Left renal cortex interstitium (tissue), 4 donors: ENCODE results near the gene CENPM. TPM values are rescaled to one million over a fixed set of nuclear protein-coding genes. Genes with fewer than 3 reads are reported as not detected.

Experiments used
- DNase-seq, 4 donors: peaks; one replicate each; pipeline ENCODE4 v3.0.0-alpha.2; 2013; ENCODE audit warnings: low read depth in 4 of 4, low spot score in 2 of 4, missing footprints in 1 of 4
- polyA plus RNA-seq, 4 donors: library from polyadenylated mRNA; unstranded; fragments of 120-200 nt; gene quantifications; one replicate each; pipeline ENCODE4 v1.2.1, GENCODE V29; 2013; ENCODE audit not compliant: insufficient read length in 4 of 4

Gene CENPM
- polyA plus RNA-seq, 4 donors: 11.0 to 21.0 (median 16.9) TPM

DNA sequence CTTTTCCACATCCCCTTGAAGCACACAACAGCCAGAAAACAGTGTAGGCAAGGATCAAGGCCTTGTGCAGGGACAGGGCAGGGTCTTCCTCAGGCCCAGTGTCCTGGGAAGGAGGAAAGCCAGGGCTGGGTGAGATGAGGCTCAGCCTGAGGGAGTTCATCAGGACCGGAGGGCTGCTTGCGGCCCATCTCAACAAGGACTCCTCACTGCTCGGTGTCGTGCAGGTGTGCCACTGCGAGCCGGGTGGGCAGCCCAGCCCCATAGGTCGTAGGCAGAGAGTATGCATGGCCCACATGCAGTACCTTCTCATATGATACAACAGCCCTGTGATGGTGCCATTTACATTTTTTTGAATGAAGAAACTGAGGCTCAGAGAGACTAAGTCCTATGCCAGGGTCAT, 44.9 kb downstream of the CENPM start:
- no peak for DNase-seq

DNA sequence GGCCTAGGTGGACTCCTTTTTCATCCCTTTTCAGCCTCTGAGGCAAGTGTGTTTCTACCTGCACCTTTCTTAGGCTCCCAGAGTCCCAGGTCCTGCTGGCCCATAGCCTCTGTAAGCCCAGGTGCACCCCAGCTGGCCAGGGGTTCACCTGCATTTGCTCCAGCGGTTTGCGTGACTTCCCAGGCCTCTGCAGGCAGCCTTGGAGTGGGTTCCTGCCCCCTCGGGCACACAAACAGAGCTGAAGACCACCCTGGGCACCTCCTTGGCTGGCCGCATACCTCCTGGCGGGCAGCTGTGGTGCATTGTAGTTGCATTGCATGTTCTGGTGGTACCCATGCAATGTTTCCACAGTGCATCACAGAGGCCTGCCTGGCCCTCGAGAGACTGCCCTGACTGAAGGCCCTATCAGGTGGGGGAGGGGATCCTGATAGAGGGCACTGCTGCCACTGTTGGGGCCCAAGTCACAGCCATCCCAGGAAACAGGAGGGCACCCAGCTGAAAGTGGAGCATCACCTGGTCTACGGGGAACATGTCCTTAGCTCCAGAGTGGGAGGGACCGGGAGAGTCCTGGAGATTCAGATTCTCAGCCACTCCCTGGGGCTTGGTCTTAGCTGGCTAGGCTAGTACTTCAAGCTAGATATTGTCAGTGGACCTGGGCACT, 46.2 kb downstream of the CENPM start:
- no peak for DNase-seq

GRCh38 chr22:41899992-41900651, 46.8 kb downstream of the CENPM start:
- no peak for DNase-seq

GRCh38 chr22:41899110-41899509, 47.8 kb downstream of the CENPM start:
- DNase-seq: no peak

DNA sequence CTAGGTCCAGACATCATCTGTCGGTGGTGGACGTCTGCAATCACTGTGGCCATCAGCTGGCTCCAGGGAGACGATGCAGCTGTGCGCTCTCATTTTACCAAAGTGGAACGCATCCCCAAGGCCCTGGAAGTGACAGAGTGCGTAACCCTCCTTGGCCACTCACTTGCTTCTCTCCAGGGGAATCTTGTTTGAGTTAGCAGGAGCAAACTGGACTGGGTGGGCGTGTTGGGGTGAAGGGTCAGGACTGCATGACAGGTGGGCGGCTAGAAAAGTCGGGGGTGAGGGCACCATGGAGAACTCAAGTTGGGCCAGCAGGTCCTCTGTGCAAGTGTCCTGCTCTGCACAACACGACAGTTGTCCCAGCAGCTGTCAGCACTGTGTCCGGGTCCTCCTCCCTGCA, 48.3 kb downstream of the CENPM start:
- no peak for DNase-seq

- DNase-seq: no peak
Observed at GRCh38 chr22:41893591-41894375, 53.2 kb downstream of the CENPM start.

- DNase-seq: no peak
Observed at GRCh38 chr22:41892721-41893120, 54.2 kb downstream of the CENPM start.

DNA sequence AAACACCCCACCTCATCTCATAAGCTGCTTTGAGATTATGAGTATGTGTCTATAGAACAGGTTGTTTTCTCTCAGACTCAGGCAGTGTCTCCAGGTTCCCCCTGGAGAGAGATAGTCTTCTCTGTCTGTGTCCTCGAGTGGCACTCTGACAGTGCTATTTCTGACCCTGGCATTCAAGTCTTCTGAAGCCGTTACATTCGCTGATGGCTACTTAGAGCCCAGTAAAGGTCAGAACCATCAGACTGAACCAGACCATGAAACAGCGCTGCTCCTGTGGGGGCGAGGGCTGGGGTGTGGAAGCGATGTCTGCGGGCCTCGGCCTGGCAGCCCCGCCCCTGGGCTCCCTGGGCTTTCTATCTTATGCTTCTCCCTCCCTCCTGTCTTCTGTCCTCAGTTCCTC, 55.5 kb downstream of the CENPM start:
- DNase-seq: no peak

Other genes with a start within 250 kb of the CENPM start
- gene MEI1, start 247.6 kb downstream of the CENPM start, polyA plus RNA-seq: 1 to 10 TPM; 2.9 to 3.4 (median 3.3) TPM
- gene CCDC134, start 146.5 kb downstream of the CENPM start, polyA plus RNA-seq: 10 to 100 TPM in 2 of 4 donors, 1 to 10 TPM in 2; 7.8 to 10.8 (median 9.8) TPM
- gene SREBF2, start 114.0 kb downstream of the CENPM start, polyA plus RNA-seq: 100 to 1,000 TPM in 1 of 4 donors, 10 to 100 TPM in 3; 86.4 to 106 (median 92.7) TPM
- gene SHISA8, start 32.1 kb downstream of the CENPM start, polyA plus RNA-seq: 1 to 10 TPM in 2 of 4 donors, under 1 TPM in 2; 0.28 to 1.9 (median 0.93) TPM
- 1 to 10 TPM in 3 of 4 donors, under 1 TPM in 1; 0.82 to 3.9 (median 2.6) TPM for gene TNFRSF13C, start 20.3 kb downstream of the CENPM start, polyA plus RNA-seq
- gene SEPTIN3, start 22.3 kb upstream of the CENPM start, polyA plus RNA-seq: 1 to 10 TPM; 6.1 to 7.8 (median 7.1) TPM
- 1 to 10 TPM; 3.2 to 8.0 (median 5.3) TPM for gene WBP2NL, start 51.6 kb upstream of the CENPM start, polyA plus RNA-seq
- gene NAGA, start 123.7 kb upstream of the CENPM start, polyA plus RNA-seq: 10 to 100 TPM; 24.9 to 32.5 (median 27.8) TPM
- 10 to 100 TPM in 3 of 4 donors, 1 to 10 TPM in 1; 9.4 to 14.7 (median 11.4) TPM for gene PHETA2, start 127.1 kb upstream of the CENPM start, polyA plus RNA-seq
- gene SMDT1, start 132.5 kb upstream of the CENPM start, polyA plus RNA-seq: 100 to 1,000 TPM in 3 of 4 donors, 10 to 100 TPM in 1; 85.4 to 115 (median 110) TPM
- gene NDUFA6, start 143.6 kb upstream of the CENPM start, polyA plus RNA-seq: 100 to 1,000 TPM in 3 of 4 donors, 10 to 100 TPM in 1; 97.2 to 122 (median 115) TPM
- gene CYP2D6, start 183.7 kb upstream of the CENPM start, polyA plus RNA-seq: 10 to 100 TPM in 1 of 4 donors, 1 to 10 TPM in 3; 1.8 to 14.8 (median 4.6) TPM